Activated gamma-delta T cell treated with Interleukin-2 at 50 U/mL for 16 hours (primary cell): ENCODE results near the gene LPP.

ENCODE experiments used
- DNase-seq: peaks from one replicate; pipeline ENCODE4 v3.0.0-alpha.2; 2020

The LPP gene

GRCh38 chr3:188788621-188789081, 634.7 kb downstream of the LPP start:
- DNase-seq = peak; percentile 42

GRCh38 chr3:188789251-188789650, 635.3 kb downstream of the LPP start:
- no peak for DNase-seq

- no peak for DNase-seq
Measured at GRCh38 chr3:188791311-188791710, 637.4 kb downstream of the LPP start.

GRCh38 chr3:188792793-188793192, 638.8 kb downstream of the LPP start:
- no peak for DNase-seq

- DNase-seq = no peak
Measured at GRCh38 chr3:188796122-188796631, 642.2 kb downstream of the LPP start.

GRCh38 chr3:188797045-188797444, 643.1 kb downstream of the LPP start:
- DNase-seq = no peak

GRCh38 chr3:188798556-188799145, 644.7 kb downstream of the LPP start:
- no peak for DNase-seq

GRCh38 chr3:188801393-188801792, 647.4 kb downstream of the LPP start:
- no peak for DNase-seq

- no peak for DNase-seq
Measured at GRCh38 chr3:188802645-188803044, 648.7 kb downstream of the LPP start.

- no peak for DNase-seq
Measured at GRCh38 chr3:188807006-188807405, 653.0 kb downstream of the LPP start.

- DNase-seq = no peak
Measured at GRCh38 chr3:188812198-188812597, 658.2 kb downstream of the LPP start.

GRCh38 chr3:188814581-188814980, 660.6 kb downstream of the LPP start:
- DNase-seq = no peak

- DNase-seq = no peak
Measured at GRCh38 chr3:188817103-188817934, 663.4 kb downstream of the LPP start.

GRCh38 chr3:188817935-188818269, 663.9 kb downstream of the LPP start:
- DNase-seq = no peak

GRCh38 chr3:188818282-188818681, 664.3 kb downstream of the LPP start:
- DNase-seq = no peak

- DNase-seq = no peak
Measured at GRCh38 chr3:188819939-188820338, 666.0 kb downstream of the LPP start.

GRCh38 chr3:188822004-188822403, 668.0 kb downstream of the LPP start:
- no peak for DNase-seq

GRCh38 chr3:188822411-188822810, 668.5 kb downstream of the LPP start:
- DNase-seq = no peak

- no peak for DNase-seq
Measured at GRCh38 chr3:188824566-188824965, 670.6 kb downstream of the LPP start.

GRCh38 chr3:188825901-188826300, 671.9 kb downstream of the LPP start:
- DNase-seq = no peak

- no peak for DNase-seq
Measured at GRCh38 chr3:188826574-188826973, 672.6 kb downstream of the LPP start.

- DNase-seq = no peak
Measured at GRCh38 chr3:188827103-188827502, 673.1 kb downstream of the LPP start.

- no peak for DNase-seq
Measured at GRCh38 chr3:188827576-188827975, 673.6 kb downstream of the LPP start.

- DNase-seq = no peak
Measured at GRCh38 chr3:188829130-188829529, 675.2 kb downstream of the LPP start.
